HCT116 (cell line): ENCODE results near the gene EGFR. TPM values are rescaled to one million over a fixed set of nuclear protein-coding genes. Genes with fewer than 3 reads are reported as not detected.

Source experiments
- ATAC-seq: fragments of 200-7000 bp; cut with Tn5 transposase; 2 replicates; pipeline ENCODE4 v1.9.1; 2020; ENCODE audit warnings: mild to moderate bottlenecking, moderate library complexity
- BruUV-seq: library from RNA; stranded (reverse); fragments of 400-500 nt; replicated peaks from 2 replicates; lab custom pipeline; 2021; lab: Mats Ljungman, UMichigan
- CTCF ChIA-PET: fragments of 300-600 bp; sonication (Branson Sonifier 250); formaldehyde crosslinking; loops from one replicate; lab custom pipeline; 2021; ENCODE audit warnings: antibody characterized with exemption; lab: Charles Lee
- POLR2A ChIA-PET: fragments of 300-600, 350-600 bp; sonication (Branson Sonifier 250); formaldehyde crosslinking; loops from one replicate; lab custom pipeline; 2021; ENCODE audit warnings: antibody characterized with exemption; lab: Charles Lee
- RAD21 ChIA-PET, 2 experiments: fragments of 300-600 bp; sonication (Branson Sonifier 250); formaldehyde crosslinking; loops; one replicate each; lab custom pipeline; 2023; ENCODE audit warnings: low total read pairs in 2 of 2; ENCODE audit not compliant: uncharacterized antibody in 2 of 2, unreplicated experiment in 2 of 2, low non-redundant PET in 1 of 2; lab: Charles Lee
- DNase-seq: peaks from one replicate; pipeline ENCODE4 v3.0.0-alpha.2; 2010; ENCODE audit warnings: low read depth, low spot score
- H2AFZ ChIP-seq: fragments of 200-600 bp; shearing (Covaris generic), sonication (generic); 2 replicates; pipeline ENCODE4 v1.6.1; 2017; ENCODE audit warnings: low read depth, mixed run types, mixed read lengths, antibody characterized with exemption, low read length; ENCODE audit not compliant: poor library complexity, severe bottlenecking
- H3K27ac ChIP-seq: 2 replicates; pipeline ENCODE4 v1.5.1; 2012; ENCODE audit warnings: low read depth, low read length
- H3K27me3 ChIP-seq: fragments of 200-600 bp; sonication (generic); 2 replicates; pipeline ENCODE4 v1.6.1; 2016; ENCODE audit warnings: mixed run types, low read length, mixed read lengths; ENCODE audit not compliant: insufficient read depth
- H3K36me3 ChIP-seq, 2 experiments: fragments of 200-500 bp in 1 of 2; fragments of 200-600 bp in 1 of 2; sonication (Bioruptor generic) in 1 of 2; sonication (generic) in 1 of 2; 2 replicates each; pipeline versions ENCODE4 v1.5.1 to v1.6.1; 2014 to 2016; ENCODE audit warnings: low read length in 2 of 2, inconsistent platforms in 1 of 2, mixed read lengths in 1 of 2, mixed run types in 1 of 2; ENCODE audit not compliant: insufficient read depth in 2 of 2, control insufficient read depth in 1 of 2
- H3K4me1 ChIP-seq, 2 experiments: fragments of 200-600 bp in 1 of 2; sonication (generic) in 1 of 2; 2 replicates each; pipeline versions ENCODE4 v1.5.1 to v1.6.1; 2012 to 2017; ENCODE audit warnings: low read length in 2 of 2, inconsistent platforms in 1 of 2, mild to moderate bottlenecking in 1 of 2, mixed read lengths in 1 of 2, mixed run types in 1 of 2, moderate library complexity in 1 of 2; ENCODE audit not compliant: insufficient read depth in 2 of 2, control insufficient read depth in 1 of 2
- H3K4me2 ChIP-seq: fragments of 200-600 bp; sonication (generic); 2 replicates; pipeline ENCODE4 v1.6.1; 2017; ENCODE audit warnings: mixed run types, low read length, mixed read lengths
- H3K4me3 ChIP-seq, 2 experiments: fragments of 200-600 bp in 1 of 2; sonication (generic) in 1 of 2; replicated peaks in 1 of 2; 2 replicates each; pipeline ENCODE4 v1.5.1; 2011 to 2016; ENCODE audit warnings: low read length in 2 of 2, control low read depth in 1 of 2, low read depth in 1 of 2, mild to moderate bottlenecking in 1 of 2, mixed read lengths in 1 of 2, mixed run types in 1 of 2
- H3K79me2 ChIP-seq: fragments of 200-600 bp; sonication (generic); 2 replicates; pipeline ENCODE4 v1.6.1; 2017; ENCODE audit warnings: mild to moderate bottlenecking, mixed run types, low read length, moderate library complexity, mixed read lengths; ENCODE audit not compliant: insufficient read depth
- H3K9ac ChIP-seq: fragments of 200-600 bp; sonication (generic); 2 replicates; pipeline ENCODE4 v1.6.1; 2016; ENCODE audit warnings: low read length, mixed read lengths
- H3K9me2 ChIP-seq: fragments of 200-600 bp; sonication (generic), shearing (Covaris generic); 2 replicates; pipeline ENCODE4 v1.6.1; 2017; ENCODE audit warnings: mixed run types, mild to moderate bottlenecking, moderate library complexity; ENCODE audit not compliant: insufficient read depth
- H3K9me3 ChIP-seq, 2 experiments: fragments of 200-500 bp in 1 of 2; fragments of 200-600 bp in 1 of 2; sonication (Bioruptor generic) in 1 of 2; sonication (generic) in 1 of 2; 2 replicates each; pipeline ENCODE4 v1.6.1; 2014 to 2017; ENCODE audit warnings: low read length in 2 of 2, mixed read lengths in 2 of 2, inconsistent platforms in 1 of 2, low read depth in 1 of 2, mild to moderate bottlenecking in 1 of 2, mixed run types in 1 of 2, moderate library complexity in 1 of 2; ENCODE audit not compliant: control insufficient read depth in 1 of 2, insufficient read depth in 1 of 2
- H4K20me1 ChIP-seq: fragments of 200-600 bp; sonication (generic), shearing (Covaris generic); 2 replicates; pipeline ENCODE4 v1.6.1; 2017; ENCODE audit warnings: mixed run types, mild to moderate bottlenecking, moderate library complexity; ENCODE audit not compliant: insufficient read depth
- CBX3 ChIP-seq: IDR thresholded peaks from 2 replicates; pipeline ENCODE4 v1.6.1; 2012; ENCODE audit warnings: low read depth
- EZH2 ChIP-seq: fragments of 200-600 bp; sonication (generic); IDR thresholded peaks from 2 replicates; pipeline ENCODE4 v1.6.1; 2017; ENCODE audit warnings: antibody characterized with exemption, mixed run types
- FOSL1 ChIP-seq: IDR thresholded peaks from 2 replicates; pipeline ENCODE4 v1.6.1; 2012; ENCODE audit warnings: low read depth
- JUND ChIP-seq: IDR thresholded peaks from 2 replicates; pipeline ENCODE4 v1.6.1; 2012
- MAX ChIP-seq: IDR thresholded peaks from 2 replicates; pipeline ENCODE4 v1.6.1; 2012
- POLR2A ChIP-seq: IDR thresholded peaks from 2 replicates; pipeline ENCODE4 v1.7.0; 2011; ENCODE audit warnings: borderline replicate concordance; ENCODE audit not compliant: insufficient read depth, insufficient read length; ENCODE audit errors: extremely low read depth
- POLR2AphosphoS5 ChIP-seq: IDR thresholded peaks from 2 replicates; pipeline ENCODE4 v1.6.1; 2011; ENCODE audit warnings: mild to moderate bottlenecking, low read depth, low read length, moderate library complexity
- REST ChIP-seq: IDR thresholded peaks from 2 replicates; pipeline ENCODE4 v1.6.1; 2012; ENCODE audit warnings: low read depth
- SP1 ChIP-seq: IDR thresholded peaks from 2 replicates; pipeline ENCODE4 v1.6.1; 2012; ENCODE audit warnings: low read depth
- TCF7L2 ChIP-seq: IDR thresholded peaks from 2 replicates; pipeline ENCODE4 v1.7.0; 2011; ENCODE audit warnings: borderline replicate concordance, inconsistent platforms; ENCODE audit not compliant: insufficient read depth, insufficient read length; ENCODE audit errors: extremely low read depth
- YY1 ChIP-seq: IDR thresholded peaks from 2 replicates; pipeline ENCODE4 v1.6.1; 2011; ENCODE audit warnings: low read length, low read depth, moderate library complexity, mild to moderate bottlenecking; ENCODE audit not compliant: insufficient replicate concordance; ENCODE audit errors: extremely low read depth
- ZNF274 ChIP-seq: fragments of 200-500 bp; sonication (Bioruptor generic); IDR thresholded peaks from 2 replicates; pipeline ENCODE4 v1.6.1; 2014; ENCODE audit warnings: mild to moderate bottlenecking, low read depth, low read length, inconsistent platforms
- intact Hi-C: fragments of 100-400 bp; cut with micrococcal nuclease; formaldehyde crosslinking; loops from 2 replicates; pipeline ENCODE4 v1.10.0; 2022
- total RNA-seq: library from RNA; stranded (reverse); gene quantifications from one replicate; pipeline ENCODE4 v1.2.1, GENCODE V29; 2021; ENCODE audit not compliant: unreplicated experiment

The EGFR gene
- total RNA-seq, 1 experiment from 2014 or later = 71.5 TPM

GRCh38 chr7:55028011-55028410 is 9.2 kb downstream of the EGFR start (continued):
- TF ChIP-seq REST = no peak

- Histone ChIP-seq H3K9me3 (no peaks in the 10 kb centered on the region), H3K9ac (no peak overlapping the region), H3K4me2 (no peak overlapping the region), H4K20me1 (peaks cover 19% of the 10 kb centered on the region; the same call in 1 of the 2 replicates), H3K9me2 (no peaks in the 10 kb centered on the region), H3K4me1 (peaks cover 0 to 20% of the 10 kb centered on the region in 2 experiments; a peak in 1 of 4 replicates), H3K27me3 (no peaks in the 10 kb centered on the region), H3K4me3 (no peak overlapping the region), H3K36me3 (peaks cover 0 to 24% of the 10 kb centered on the region in 2 experiments; a peak in 1 of 4 replicates), H3K27ac (no peak overlapping the region), H3K79me2 (peaks cover 99% of the 10 kb centered on the region), H2AFZ (no peak overlapping the region)
- no peak for TF ChIP-seq YY1
- TF ChIP-seq FOSL1 = no peak
- TF ChIP-seq REST = no peak
- TF ChIP-seq EZH2 = no peak
- TF ChIP-seq TCF7L2 = no peak
- TF ChIP-seq POLR2AphosphoS5 = no peak
- no peak for TF ChIP-seq SP1
- no peak for TF ChIP-seq JUND
- TF ChIP-seq MAX = no peak
- TF ChIP-seq CBX3 = no peak
- TF ChIP-seq POLR2A = no peak
- TF ChIP-seq ZNF274 = no peak
- intact Hi-C loops = no loop called here
- ChIA-PET RAD21 (no interaction called here), POLR2A (interaction anchor here (0.7 kb wide), 1 partner anchor 12 kb away, joined by 3 read pairs; the partner anchor contains the start of gene EGFR), CTCF (no interaction called here)
- BruUV-seq = no TSS peak
- ATAC-seq = no peak
- no peak for DNase-seq
These were observed 11.5 kb downstream of the EGFR start for GRCh38 chr7:55030314-55030713.
